H9 (cell line): Measurements from ENCODE around the gene TUBGCP5. TPM values are rescaled to one million over a fixed set of nuclear protein-coding genes. Genes with fewer than 3 reads are reported as not detected.

Experiments used
- DNase-seq: peaks from one replicate; pipeline ENCODE4 v3.0.0-alpha.2; 2017
- H2AFZ ChIP-seq: one replicate; pipeline ENCODE4 v1.6.1; 2013; ENCODE audit warnings: mild to moderate bottlenecking, low read length, control low read depth, moderate library complexity
- H2AK5ac ChIP-seq: 2 replicates; pipeline ENCODE4 v1.6.1; 2013; ENCODE audit warnings: low read length, control low read depth, mixed read lengths; ENCODE audit not compliant: insufficient read length
- H2BK120ac ChIP-seq: one replicate; pipeline ENCODE4 v1.6.1; 2013; ENCODE audit warnings: low read depth, mild to moderate bottlenecking, low read length, control low read depth, inconsistent platforms; ENCODE audit not compliant: poor library complexity, severe bottlenecking
- H2BK12ac ChIP-seq: 2 replicates; pipeline ENCODE4 v1.6.1; 2013; ENCODE audit warnings: low read length, control low read depth, mixed read lengths, low read depth; ENCODE audit not compliant: insufficient read length
- H2BK15ac ChIP-seq: 2 replicates; pipeline ENCODE4 v1.6.1; 2013; ENCODE audit warnings: low read depth, low read length, control low read depth
- H2BK20ac ChIP-seq: one replicate; pipeline ENCODE4 v1.6.1; 2013; ENCODE audit warnings: low read depth, mild to moderate bottlenecking, low read length, control low read depth, inconsistent platforms; ENCODE audit not compliant: poor library complexity, severe bottlenecking
- H2BK5ac ChIP-seq: 2 replicates; pipeline ENCODE4 v1.6.1; 2013; ENCODE audit warnings: low read length, control low read depth, mixed read lengths; ENCODE audit not compliant: insufficient read length
- H3K14ac ChIP-seq: 2 replicates; pipeline ENCODE4 v1.6.1; 2013; ENCODE audit warnings: low read length, control low read depth; ENCODE audit not compliant: insufficient read depth
- H3K18ac ChIP-seq: 2 replicates; pipeline ENCODE4 v1.6.1; 2013; ENCODE audit warnings: low read depth, mild to moderate bottlenecking, mixed read lengths, low read length, control low read depth; ENCODE audit not compliant: insufficient read length
- H3K23ac ChIP-seq: 2 replicates; pipeline ENCODE4 v1.6.1; 2013; ENCODE audit warnings: low read length, control low read depth, mixed read lengths, low read depth; ENCODE audit not compliant: insufficient read length
- H3K23me2 ChIP-seq: 2 replicates; pipeline ENCODE4 v1.6.1; 2013; ENCODE audit warnings: low read depth, mild to moderate bottlenecking, mixed read lengths, low read length, control low read depth; ENCODE audit not compliant: insufficient read length, poor library complexity, severe bottlenecking
- H3K27ac ChIP-seq: 2 replicates; pipeline ENCODE4 v1.5.1; 2013; ENCODE audit warnings: low read length, control low read depth, mixed read lengths, low read depth; ENCODE audit not compliant: insufficient read length
- H3K27me3 ChIP-seq: 2 replicates; pipeline ENCODE4 v1.6.1; 2013; ENCODE audit warnings: low read length, control low read depth, inconsistent platforms; ENCODE audit not compliant: insufficient read depth
- H3K4ac ChIP-seq: 2 replicates; pipeline ENCODE4 v1.6.1; 2013; ENCODE audit warnings: low read depth, mild to moderate bottlenecking, control low read depth, inconsistent platforms, low read length, moderate library complexity
- H3K4me1 ChIP-seq: 2 replicates; pipeline ENCODE4 v1.6.1; 2013; ENCODE audit warnings: low read length, control low read depth, inconsistent platforms; ENCODE audit not compliant: insufficient read depth
- H3K4me2 ChIP-seq: 2 replicates; pipeline ENCODE4 v1.6.1; 2013; ENCODE audit warnings: low read length, control low read depth, mixed read lengths; ENCODE audit not compliant: insufficient read length, insufficient read depth
- H3K56ac ChIP-seq: 2 replicates; pipeline ENCODE4 v1.6.1; 2013; ENCODE audit warnings: low read depth, mild to moderate bottlenecking, mixed read lengths, low read length, control low read depth; ENCODE audit not compliant: insufficient read length
- H3K79me1 ChIP-seq: 2 replicates; pipeline ENCODE4 v1.6.1; 2013; ENCODE audit warnings: low read depth, mild to moderate bottlenecking, moderate library complexity, low read length, control low read depth, inconsistent platforms; ENCODE audit not compliant: insufficient read depth, poor library complexity, severe bottlenecking
- H3K79me2 ChIP-seq: 2 replicates; pipeline ENCODE4 v1.6.1; 2013; ENCODE audit warnings: low read length, control low read depth, inconsistent platforms; ENCODE audit not compliant: insufficient read depth
- H3K9ac ChIP-seq: 2 replicates; pipeline ENCODE4 v1.6.1; 2013; ENCODE audit warnings: low read length, control low read depth, mixed read lengths; ENCODE audit not compliant: insufficient read length; ENCODE audit errors: extremely low read depth
- H3K9me3 ChIP-seq: one replicate; pipeline ENCODE4 v1.6.1; 2013; ENCODE audit warnings: low read depth, low read length, inconsistent platforms; ENCODE audit not compliant: control insufficient read depth
- H3T11ph ChIP-seq: one replicate; pipeline ENCODE4 v1.6.1; 2013; ENCODE audit warnings: mild to moderate bottlenecking, low read length, control low read depth, inconsistent platforms
- H4K20me1 ChIP-seq: one replicate; pipeline ENCODE4 v1.6.1; 2013; ENCODE audit not compliant: control insufficient read depth, insufficient read length, insufficient read depth
- H4K5ac ChIP-seq: 2 replicates; pipeline ENCODE4 v1.6.1; 2013; ENCODE audit warnings: low read depth, mild to moderate bottlenecking, mixed read lengths, low read length, control low read depth; ENCODE audit not compliant: insufficient read length
- H4K8ac ChIP-seq: replicated peaks from 2 replicates; pipeline ENCODE4 v1.6.1; 2013; ENCODE audit warnings: low read length, control low read depth, mixed read lengths, low read depth; ENCODE audit not compliant: insufficient read length
- H4K91ac ChIP-seq: 2 replicates; pipeline ENCODE4 v1.6.1; 2013; ENCODE audit warnings: low read depth, mild to moderate bottlenecking, moderate library complexity, mixed read lengths, low read length, control low read depth; ENCODE audit not compliant: insufficient read length
- H3K27ac Mint-ChIP-seq, 3 experiments: 2 replicates in 2 of 3; 3 replicates in 1 of 3; pipeline ENCODE4 v1.8.0; 2020 to 2021; ENCODE audit warnings: mixed read lengths in 3 of 3, mild to moderate bottlenecking in 1 of 3, moderate library complexity in 1 of 3
- H3K27me3 Mint-ChIP-seq: 2 replicates; pipeline ENCODE4 v1.8.0; 2021; ENCODE audit warnings: low read depth, mild to moderate bottlenecking, moderate library complexity, mixed read lengths
- H3K36me3 Mint-ChIP-seq, 3 experiments: 2 replicates in 2 of 3; 3 replicates in 1 of 3; pipeline ENCODE4 v1.8.0; 2020 to 2021; ENCODE audit warnings: low read depth in 3 of 3, mixed read lengths in 3 of 3; ENCODE audit not compliant: insufficient read depth in 1 of 3
- H3K4me1 Mint-ChIP-seq, 2 experiments: 2 replicates each; pipeline ENCODE4 v1.8.0; 2020; ENCODE audit warnings: mixed read lengths in 2 of 2
- H3K4me3 Mint-ChIP-seq, 2 experiments: 2 replicates in 1 of 2; 3 replicates in 1 of 2; pipeline ENCODE4 v1.8.0; 2020 to 2021; ENCODE audit warnings: mild to moderate bottlenecking in 2 of 2, mixed read lengths in 2 of 2, moderate library complexity in 1 of 2
- H3K9me3 Mint-ChIP-seq, 2 experiments: 2 replicates in 1 of 2; 3 replicates in 1 of 2; pipeline ENCODE4 v1.8.0; 2020; ENCODE audit warnings: mild to moderate bottlenecking in 2 of 2, mixed read lengths in 2 of 2, moderate library complexity in 1 of 2
- CTCF ChIP-seq: fragments of 200-600 bp; sonication (generic); conservative IDR thresholded peaks from 3 replicates; pipeline ENCODE4 v1.8.0; 2021; ENCODE audit warnings: antibody characterized with exemption, mild to moderate bottlenecking
- WGBS: extraction: QIAGEN DNeasy Blood & Tissue Kit; methylation state at CpG from one replicate; pipeline ENCODE4 v1.1.7; 2013; ENCODE audit warnings: missing lambda C conversion rate, low lambda C conversion rate, mixed read lengths; ENCODE audit not compliant: insufficient read length; ENCODE audit errors: extremely low coverage; 5-methylcytosine and 5-hydroxymethylcytosine counted together
- total RNA-seq: library from RNA; stranded (reverse); gene quantifications from 2 replicates; pipeline ENCODE4 v1.2.1, GENCODE V29; 2021

Gene TUBGCP5
- total RNA-seq, 1 experiment from 2014 or later, result 15.3 TPM

DNA sequence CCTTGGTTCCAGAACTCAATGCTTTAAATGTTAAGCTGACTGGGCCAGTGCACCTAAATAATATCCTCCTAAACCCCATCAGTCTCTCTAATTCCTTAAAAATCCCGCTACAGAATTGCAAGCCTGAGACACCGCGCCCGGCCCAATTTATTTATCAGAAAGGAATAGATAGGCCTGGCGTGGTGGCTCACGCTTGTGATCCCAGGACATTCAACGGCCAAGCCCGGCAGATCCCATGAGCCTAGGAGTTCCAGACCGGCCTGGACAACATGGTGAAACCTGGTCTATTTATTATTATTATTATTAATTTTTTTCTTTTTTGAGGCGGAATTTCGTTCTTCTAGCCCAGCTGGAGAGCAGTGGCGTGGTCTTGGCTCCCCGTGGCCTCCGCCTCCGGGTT is 28.0 kb upstream of the TUBGCP5 start:
- Mint-ChIP-seq H3K4me1 (peaks cover 3 to 9% of the 10 kb centered on the region in 2 experiments; a peak in 3 of 4 replicates), H3K27me3 (peaks cover 5% of the 10 kb centered on the region), H3K9me3 (peaks cover 55 to 73% of the 10 kb centered on the region in 2 experiments), H3K27ac (no peak overlapping the region), H3K4me3 (no peak overlapping the region), H3K36me3 (peaks cover 6 to 9% (median 8%) of the 10 kb centered on the region in 3 experiments; a peak in 6 of 7 replicates)
- Histone ChIP-seq H3K9ac (no peak overlapping the region), H3K56ac (no peak overlapping the region), H4K5ac (no peak overlapping the region), H3K79me2 (no peaks in the 10 kb centered on the region), H2BK20ac (no peak overlapping the region), H3K27ac (no peak overlapping the region), H3K23ac (no peak overlapping the region), H2AFZ (no peak overlapping the region), H4K91ac (no peak overlapping the region), H4K20me1 (no peaks in the 10 kb centered on the region), H3K4me2 (no peak overlapping the region), H2BK120ac (no peak overlapping the region), H2AK5ac (no peak overlapping the region), H2BK12ac (no peak overlapping the region), H3K27me3 (no peaks in the 10 kb centered on the region), H3K14ac (no peak overlapping the region), H3K23me2 (no peaks in the 10 kb centered on the region), H2BK15ac (no peak overlapping the region), H3K4ac (no peak overlapping the region), H3K4me1 (no peaks in the 10 kb centered on the region; the same call in 1 of the 2 replicates), H3K18ac (no peak overlapping the region), H2BK5ac (no peak overlapping the region), H3K9me3 (peaks cover 19% of the 10 kb centered on the region), H4K8ac (no peak overlapping the region), H3K79me1 (no peaks in the 10 kb centered on the region), H3T11ph (no peak overlapping the region)
- no peak for TF ChIP-seq CTCF
- DNase-seq, result no peak
- WGBS, result no CpG with 5 or more reads among the region's 15 CpGs
